HepG2 (cell line): Measurements from ENCODE around the gene TNP2. TPM values are rescaled to one million over a fixed set of nuclear protein-coding genes. Genes with fewer than 3 reads are reported as not detected.

Experiments used
- ATF1 ChIP-seq: IDR thresholded peaks from 2 replicates; pipeline ENCODE4 v1.6.1; 2016; ENCODE audit warnings: mild to moderate bottlenecking, control low read depth
- CBFB ChIP-seq: sonication (generic); formaldehyde crosslinking; IDR thresholded peaks from 2 replicates; pipeline ENCODE4 v1.4.0; 2020; ENCODE audit warnings: missing genetic modification reagents
- GATA4 ChIP-seq: sonication (generic); IDR thresholded peaks from 2 replicates; pipeline ENCODE4 v1.6.1; 2016; ENCODE audit warnings: antibody characterized with exemption, low read depth, borderline replicate concordance
- JARID2 ChIP-seq: sonication (generic); formaldehyde crosslinking; IDR thresholded peaks from 2 replicates; pipeline ENCODE4 v1.8.1; 2023; ENCODE audit warnings: missing genetic modification reagents, inconsistent platforms; ENCODE audit not compliant: insufficient replicate concordance
- KDM1A ChIP-seq: IDR thresholded peaks from 2 replicates; pipeline ENCODE4 v1.6.1; 2016; ENCODE audit warnings: missing compliant biosample characterization
- MIXL1 ChIP-seq: IDR thresholded peaks from 2 replicates; pipeline ENCODE4 v1.6.1; 2016
- MZF1 ChIP-seq: sonication (generic); formaldehyde crosslinking; IDR thresholded peaks from 2 replicates; pipeline ENCODE4 v1.8.1; 2023; ENCODE audit warnings: mild to moderate bottlenecking, missing genetic modification reagents, borderline replicate concordance
- PREB ChIP-seq: sonication (generic); formaldehyde crosslinking; IDR thresholded peaks from 2 replicates; pipeline ENCODE4 v1.4.0; 2020; ENCODE audit warnings: missing genetic modification reagents
- SALL2 ChIP-seq: sonication (generic); formaldehyde crosslinking; IDR thresholded peaks from 2 replicates; pipeline ENCODE4 v1.8.1; 2023; ENCODE audit warnings: mild to moderate bottlenecking, missing genetic modification reagents, inconsistent platforms
- SMC3 ChIP-seq: IDR thresholded peaks from 2 replicates; pipeline ENCODE4 v1.6.1; 2011; ENCODE audit warnings: low read length, improper control_type of control experiment
- THYN1 ChIP-seq: sonication (generic); formaldehyde crosslinking; IDR thresholded peaks from 2 replicates; pipeline ENCODE4 v1.8.1; 2023; ENCODE audit warnings: low read depth, mild to moderate bottlenecking, moderate library complexity, missing genetic modification reagents, borderline replicate concordance
- TP53 ChIP-seq: sonication (generic); formaldehyde crosslinking; conservative IDR thresholded peaks from 2 replicates; pipeline ENCODE4 v1.4.0; 2020; ENCODE audit warnings: missing genetic modification reagents
- TRAFD1 ChIP-seq: sonication (generic); formaldehyde crosslinking; IDR thresholded peaks from 2 replicates; pipeline ENCODE4 v1.5.1; 2020; ENCODE audit warnings: missing genetic modification reagents, mild to moderate bottlenecking, borderline replicate concordance
- ZBTB20 ChIP-seq: sonication (generic); formaldehyde crosslinking; IDR thresholded peaks from 2 replicates; pipeline ENCODE4 v1.8.1; 2023; ENCODE audit warnings: missing genetic modification reagents, low read depth, mild to moderate bottlenecking, borderline replicate concordance
- ZBTB26 ChIP-seq: IDR thresholded peaks from 2 replicates; pipeline ENCODE4 v1.6.1; 2016; ENCODE audit warnings: missing compliant biosample characterization, missing genetic modification reagents, borderline replicate concordance
- ZBTB4 ChIP-seq: sonication (generic); formaldehyde crosslinking; IDR thresholded peaks from 2 replicates; pipeline ENCODE4 v1.4.0; 2020; ENCODE audit warnings: missing genetic modification reagents, mild to moderate bottlenecking, borderline replicate concordance
- ZNF224 ChIP-seq: sonication (generic); formaldehyde crosslinking; IDR thresholded peaks from 2 replicates; pipeline ENCODE4 v1.5.0; 2020; ENCODE audit warnings: mild to moderate bottlenecking, missing genetic modification reagents
- ZNF280D ChIP-seq: sonication (generic); formaldehyde crosslinking; IDR thresholded peaks from 2 replicates; pipeline ENCODE4 v1.5.1; 2020; ENCODE audit warnings: mild to moderate bottlenecking, missing genetic modification reagents
- ZNF34 ChIP-seq: sonication (generic); formaldehyde crosslinking; IDR thresholded peaks from 2 replicates; pipeline ENCODE4 v1.4.0; 2020; ENCODE audit warnings: mild to moderate bottlenecking, missing genetic modification reagents, borderline replicate concordance
- ZNF75D ChIP-seq: sonication (generic); formaldehyde crosslinking; IDR thresholded peaks from 2 replicates; pipeline ENCODE4 v1.8.1; 2023; ENCODE audit warnings: missing genetic modification reagents, mild to moderate bottlenecking, borderline replicate concordance
- ZNF773 ChIP-seq: sonication (generic); formaldehyde crosslinking; IDR thresholded peaks from 2 replicates; pipeline ENCODE4 v1.4.0; 2020; ENCODE audit warnings: missing genetic modification reagents, borderline replicate concordance
- polyA plus RNA-seq, 8 experiments: library from polyadenylated mRNA; depleted of rRNA in 3 of 8; stranded (reverse) in 7 of 8; unstranded in 1 of 8; fragments of >200 nt; fragmentation: Illumina TruSeq in 4 of 8; extraction: Trizol in 4 of 8; gene quantifications; 2 replicates each; pipeline versions ENCODE4 v1.2.1 to v1.2.3, GENCODE V29; 2011 to 2016; ENCODE audit warnings: low read depth in 4 of 8, missing spikeins in 1 of 8, mixed read lengths in 1 of 8; ENCODE audit not compliant: insufficient read depth in 1 of 8
- total RNA-seq, 5 experiments: library from RNA; depleted of rRNA; stranded (reverse); fragments of >200 nt; fragmentation: Illumina TruSeq; extraction: Trizol; gene quantifications; 2 replicates each; pipeline ENCODE4 v1.2.3, GENCODE V29; 2016; ENCODE audit warnings: low read depth in 1 of 5

Gene TNP2
- total and polyA plus RNA-seq, 2 of the 13 experiments (the other 11 are each of a cell fraction or from before 2014, with no cell fraction given): not detected

- no peak for TF ChIP-seq ZBTB4 (CRISPR knock-in tag)
- no peak for TF ChIP-seq MZF1 (CRISPR knock-in tag)
- no peak for TF ChIP-seq JARID2 (CRISPR knock-in tag)
- TF ChIP-seq PREB (CRISPR knock-in tag): no peak
- TF ChIP-seq MIXL1 (CRISPR knock-in tag): peak; percentile 67
- TF ChIP-seq ZNF224 (CRISPR knock-in tag): no peak
- TF ChIP-seq ZNF34 (CRISPR knock-in tag): no peak
- TF ChIP-seq ZBTB20 (CRISPR knock-in tag): no peak
- TF ChIP-seq CBFB (CRISPR knock-in tag): no peak
- peak; percentile 58; the same call in 1 of the 2 replicates for TF ChIP-seq ZBTB26 (CRISPR knock-in tag)
- no peak for TF ChIP-seq ZNF280D (CRISPR knock-in tag)
- TF ChIP-seq ZNF75D: no peak
- peak; percentile 25 for TF ChIP-seq SMC3
- no peak for TF ChIP-seq TP53 (CRISPR knock-in tag)
- no peak for TF ChIP-seq GATA4
- no peak for TF ChIP-seq ZNF773
- no peak for TF ChIP-seq KDM1A (CRISPR knock-in tag)
- no peak for TF ChIP-seq ATF1 (CRISPR knock-in tag)
- no peak for TF ChIP-seq TRAFD1 (CRISPR knock-in tag)
- no peak for TF ChIP-seq SALL2 (CRISPR knock-in tag)
- TF ChIP-seq THYN1 (CRISPR knock-in tag): no peak
These were observed 14.7 kb upstream of the TNP2 start (continued) for GRCh38 chr16:11283820-11284248.
